ENCODE data around the gene CDH12.

GRCh38 chr5:22644859-22645258 lies 208.3 kb downstream of the CDH12 start:
- TF ChIP-seq CTCF (IDR thresholded peaks at IDR 0.05), result no peak
- no peak for TF ChIP-seq POLR2A (IDR thresholded peaks at IDR 0.05)

Data from vagina (tissue), 2 donors.